ENCODE measurements around the gene WDFY4.

Gene WDFY4

DNA sequence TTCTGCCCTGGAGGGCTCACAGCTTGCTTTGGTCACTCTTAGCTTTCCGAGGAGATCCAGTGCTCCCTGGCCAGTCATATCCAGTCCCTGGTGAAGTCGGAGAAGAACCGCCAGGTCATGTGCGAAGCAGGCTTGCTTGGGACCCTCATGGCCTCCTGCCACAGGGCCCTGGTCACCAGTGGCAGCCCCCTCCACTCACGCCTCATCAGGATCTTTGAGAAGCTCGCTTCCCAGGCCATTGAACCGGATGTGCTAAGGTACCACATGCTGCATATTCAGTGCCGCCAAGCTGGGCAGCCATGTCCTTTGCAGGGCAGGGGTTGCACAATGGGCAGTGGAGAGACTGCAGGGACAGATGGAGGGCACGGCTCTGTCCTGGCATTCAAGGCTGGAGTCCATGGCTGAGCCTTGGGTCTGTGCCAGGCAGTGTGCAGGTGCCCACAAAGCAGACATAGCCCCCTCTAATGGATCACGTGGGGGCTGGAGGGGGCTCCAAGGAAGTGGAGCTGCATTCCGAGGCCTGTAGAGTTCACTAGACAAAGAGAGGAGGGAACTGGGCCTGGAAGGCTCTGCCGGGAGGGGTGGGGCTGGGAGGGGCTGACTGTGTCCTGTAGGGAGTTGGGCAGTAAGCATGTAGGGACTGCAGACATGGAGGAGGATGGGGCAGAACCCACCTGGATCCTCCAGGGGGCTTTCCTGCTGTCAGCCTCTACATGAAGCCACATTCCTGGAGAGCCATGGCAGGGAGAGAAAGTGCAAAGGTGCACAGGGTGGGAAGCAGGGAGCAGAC, 89.9 kb downstream of the WDFY4 start:
- DNase-seq: no peak

DNA sequence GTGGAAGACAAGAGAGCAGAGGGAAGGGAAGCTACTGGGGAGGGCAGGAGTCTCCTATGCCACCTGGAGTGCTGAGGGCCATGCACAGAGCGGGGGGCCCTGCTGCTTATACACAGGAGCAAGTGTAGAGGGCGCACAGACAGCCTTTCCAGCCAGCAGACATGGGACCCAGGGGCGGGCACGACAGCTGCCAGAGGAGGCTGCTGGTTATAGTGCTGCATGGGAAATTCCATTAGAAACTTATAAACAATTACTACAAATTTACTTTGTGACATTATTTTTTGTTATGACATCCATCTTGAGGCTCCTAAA, 90.5 kb downstream of the WDFY4 start:
- DNase-seq: no peak

DNA sequence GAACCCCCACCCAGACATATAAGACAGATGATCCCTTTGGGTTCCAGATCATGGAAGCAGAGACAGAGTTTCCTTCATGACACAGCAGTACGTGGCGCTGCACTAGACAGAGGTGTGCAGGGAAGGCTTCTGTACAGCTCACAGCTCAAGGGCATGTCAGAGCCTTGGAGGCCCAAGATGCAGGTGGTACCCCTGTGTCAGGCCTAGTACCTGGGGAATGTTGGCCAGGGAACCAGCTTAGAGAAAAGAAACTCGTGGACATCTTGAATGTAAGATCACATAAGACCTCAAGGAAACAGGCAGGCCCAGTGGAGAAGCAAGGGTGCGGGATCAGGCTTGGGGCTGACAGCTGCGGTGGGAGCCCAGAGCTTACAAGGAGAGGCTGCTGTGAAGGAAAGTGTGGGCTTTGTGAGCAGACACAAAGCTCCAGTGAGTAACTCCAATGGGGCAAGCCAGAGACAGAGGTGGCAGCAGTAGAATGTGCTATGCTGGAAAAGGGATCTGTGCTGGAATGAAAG, 91.4 kb downstream of the WDFY4 start:
- DNase-seq: no peak

DNA sequence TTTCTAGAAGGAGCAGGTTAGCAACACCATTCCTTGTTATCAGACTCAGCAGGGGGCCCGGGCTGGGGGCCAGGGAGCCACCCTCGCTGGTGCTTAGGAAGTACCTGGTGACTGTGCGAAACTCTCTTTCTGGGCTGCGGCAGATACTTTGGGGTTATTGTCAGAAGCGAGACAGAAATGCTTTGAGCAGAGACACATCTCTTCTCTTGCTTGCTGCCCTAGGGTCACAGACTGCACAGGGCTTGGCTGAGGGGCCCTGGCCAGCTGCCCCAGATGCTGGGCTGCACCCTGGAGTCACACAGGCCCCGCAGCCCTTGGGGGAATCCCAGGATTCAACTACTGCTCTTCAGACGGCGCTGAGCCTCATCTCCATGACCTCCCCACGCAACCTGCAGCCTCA, 91.9 kb downstream of the WDFY4 start:
- no peak for DNase-seq

DNA sequence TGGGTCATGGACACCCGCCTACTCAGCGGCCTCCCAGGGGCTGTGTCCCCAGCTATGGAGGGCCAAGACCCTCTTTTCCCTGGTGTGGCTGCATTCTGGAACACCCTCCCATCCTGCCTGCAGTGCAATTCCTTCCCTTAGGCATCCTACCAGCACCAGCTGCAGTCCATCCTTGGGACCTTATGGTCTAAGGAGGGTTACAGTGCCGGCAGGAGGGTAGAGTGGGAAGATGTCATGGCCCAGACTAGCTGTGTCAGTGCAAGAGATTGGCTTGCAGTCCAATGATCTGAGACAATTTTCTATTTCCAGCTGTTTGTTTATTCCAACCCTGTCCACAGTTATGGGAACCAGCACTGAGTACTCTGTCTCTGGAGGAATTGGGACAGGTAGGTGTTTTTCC, 92.4 kb downstream of the WDFY4 start:
- DNase-seq: no peak

DNA sequence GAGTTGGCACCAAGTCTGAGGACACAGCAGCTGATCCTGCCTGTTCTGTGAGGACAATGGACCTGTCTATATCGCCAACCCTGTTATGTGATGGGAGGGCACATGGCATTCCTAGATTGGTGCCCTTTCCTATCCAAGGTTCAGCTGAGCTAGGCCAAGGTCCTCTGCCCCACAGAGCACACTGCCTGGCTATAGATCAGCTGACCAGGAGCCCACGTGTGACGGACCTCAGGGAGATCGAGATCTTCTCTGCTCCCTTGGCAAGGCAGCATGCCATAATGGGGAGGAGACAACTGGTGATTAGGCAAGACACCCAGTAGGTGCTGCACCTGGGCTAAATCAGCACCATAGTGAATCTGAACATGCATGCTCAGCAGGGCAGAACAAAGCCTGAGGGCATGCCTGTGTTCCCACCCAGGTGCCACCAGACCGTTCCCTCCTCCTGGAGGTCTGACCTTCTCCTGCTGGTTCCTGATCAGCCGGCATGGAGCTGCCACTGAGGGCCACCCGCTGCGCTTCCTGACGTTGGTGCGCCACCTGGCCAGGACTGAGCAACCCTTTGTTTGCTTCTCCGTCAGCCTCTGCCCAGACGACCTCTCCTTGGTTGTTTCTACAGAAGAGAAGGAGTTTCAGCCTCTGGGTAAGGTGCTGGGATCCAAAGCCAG, 93.7 kb downstream of the WDFY4 start:
- no peak for DNase-seq

DNA sequence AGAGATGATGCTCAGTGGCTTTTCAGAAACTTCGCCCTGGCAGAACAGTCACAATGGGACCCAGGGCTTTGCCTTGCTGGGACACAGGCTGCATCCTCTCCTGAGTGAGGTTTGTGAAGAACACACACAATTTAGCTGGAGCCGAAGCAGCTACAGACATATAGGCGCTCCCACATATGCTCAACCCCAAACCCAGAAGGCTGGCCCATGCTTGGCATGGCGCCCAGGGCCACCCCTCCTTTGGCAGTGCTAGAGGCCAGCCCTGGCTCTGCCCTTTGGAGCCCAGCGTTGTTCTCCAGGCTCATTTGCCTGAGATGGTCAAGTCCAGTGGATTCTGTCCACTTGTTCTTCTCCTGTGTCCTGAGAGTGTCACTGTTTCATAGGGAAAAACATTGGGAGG, 94.4 kb downstream of the WDFY4 start:
- DNase-seq: no peak

DNA sequence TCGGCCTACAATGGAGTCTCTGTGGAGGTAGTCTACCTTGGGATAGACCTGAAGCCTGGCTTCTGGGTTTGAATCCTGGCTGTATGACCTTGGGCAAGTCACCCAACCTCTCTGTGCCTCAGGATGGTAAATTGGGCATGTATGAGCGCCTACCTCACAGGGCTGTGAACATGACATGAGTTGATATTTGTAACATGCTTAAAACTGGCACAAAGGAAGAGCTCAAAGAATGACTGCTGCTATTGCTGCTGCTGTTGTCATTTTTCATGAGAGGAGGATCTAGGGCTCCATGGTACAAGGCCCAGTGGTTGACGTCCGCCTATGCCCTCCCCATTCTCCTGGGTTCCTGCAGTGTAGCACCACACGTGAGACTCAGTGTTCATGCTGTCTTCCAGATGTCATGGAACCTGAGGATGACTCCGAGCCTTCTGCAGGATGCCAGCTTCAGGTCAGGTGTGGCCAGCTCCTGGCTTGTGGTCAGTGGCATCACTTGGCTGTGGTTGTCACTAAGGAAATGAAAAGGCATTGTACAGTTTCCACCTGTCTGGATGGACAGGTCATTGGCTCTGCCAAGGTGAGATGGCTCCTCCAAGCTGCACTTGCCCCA, 95.0 kb downstream of the WDFY4 start:
- no peak for DNase-seq

DNA sequence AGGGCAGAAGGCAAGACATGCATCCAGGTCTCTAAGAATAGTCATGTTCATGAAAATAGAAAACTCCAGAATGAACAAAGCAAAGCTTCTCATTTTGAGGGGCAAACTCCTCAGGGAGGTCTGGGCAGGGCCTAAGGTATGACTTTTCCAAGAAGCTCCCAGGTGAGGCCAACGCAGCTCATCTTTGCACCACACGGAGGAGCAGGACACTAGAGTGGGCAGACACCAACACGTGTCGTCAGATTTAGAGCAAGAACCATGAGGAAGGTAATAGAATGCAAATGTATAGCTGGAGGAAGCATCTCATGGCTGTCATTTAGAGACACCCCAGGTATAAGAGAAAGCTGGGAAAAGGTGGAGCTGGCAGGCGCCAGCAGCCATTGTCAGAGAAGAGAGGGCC, 95.7 kb downstream of the WDFY4 start:
- DNase-seq: no peak

DNA sequence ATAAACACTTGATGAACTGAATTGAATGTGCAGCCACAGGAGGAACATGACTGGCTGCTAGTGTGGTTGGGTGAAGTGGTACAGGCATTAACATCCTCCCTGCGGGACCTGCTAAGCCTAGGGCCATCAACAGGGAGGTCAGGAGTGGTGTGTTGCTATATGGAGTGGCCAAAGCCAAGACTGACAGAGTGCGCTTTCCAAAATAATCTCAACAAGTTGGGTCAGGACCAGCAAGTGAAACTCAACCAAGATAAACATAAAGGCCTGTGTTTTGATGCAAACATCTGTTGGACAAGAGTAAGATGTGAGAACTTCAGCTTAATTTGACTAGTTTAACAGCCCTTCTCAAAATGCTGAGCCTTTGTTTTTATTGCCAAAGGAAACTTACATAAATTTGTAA, 97.7 kb downstream of the WDFY4 start:
- no peak for DNase-seq

DNA sequence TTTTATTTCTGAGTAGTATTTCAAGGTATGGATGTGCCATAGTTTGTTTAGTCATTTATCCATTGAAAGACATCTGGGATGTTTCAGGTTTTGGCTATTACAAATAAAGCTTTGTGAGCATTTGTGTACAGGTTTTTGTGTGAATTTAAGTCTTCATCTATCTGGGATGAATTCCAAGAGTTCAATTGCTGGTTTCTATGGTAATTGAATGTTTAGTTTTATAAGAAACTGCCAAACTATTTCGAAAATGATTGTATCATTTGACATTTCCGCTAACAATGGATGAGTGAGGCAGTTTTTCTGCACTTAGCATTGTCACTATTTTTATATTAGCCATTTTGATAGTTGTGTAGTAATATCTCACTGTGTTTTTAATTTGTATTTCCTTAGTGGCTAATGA, 99.4 kb downstream of the WDFY4 start:
- DNase-seq: no peak

DNA sequence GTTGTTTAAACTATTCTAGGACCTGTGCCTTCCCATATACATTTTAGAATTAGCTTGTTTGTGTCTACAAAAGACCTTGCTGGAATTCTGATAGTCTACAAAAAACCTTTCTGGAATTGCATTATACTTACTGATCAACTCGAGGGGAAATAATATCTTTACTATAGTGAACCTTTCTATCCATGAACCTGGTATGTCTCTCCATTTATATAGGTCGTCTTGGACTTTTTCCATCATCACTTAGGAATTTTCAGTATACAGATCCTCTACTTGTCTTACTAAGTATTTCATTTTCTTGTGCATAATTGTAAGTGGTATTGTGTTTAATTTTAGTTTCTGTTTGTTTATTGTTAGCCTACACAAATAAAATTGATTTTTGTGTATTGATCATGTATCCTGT, 101.1 kb downstream of the WDFY4 start:
- no peak for DNase-seq

DNA sequence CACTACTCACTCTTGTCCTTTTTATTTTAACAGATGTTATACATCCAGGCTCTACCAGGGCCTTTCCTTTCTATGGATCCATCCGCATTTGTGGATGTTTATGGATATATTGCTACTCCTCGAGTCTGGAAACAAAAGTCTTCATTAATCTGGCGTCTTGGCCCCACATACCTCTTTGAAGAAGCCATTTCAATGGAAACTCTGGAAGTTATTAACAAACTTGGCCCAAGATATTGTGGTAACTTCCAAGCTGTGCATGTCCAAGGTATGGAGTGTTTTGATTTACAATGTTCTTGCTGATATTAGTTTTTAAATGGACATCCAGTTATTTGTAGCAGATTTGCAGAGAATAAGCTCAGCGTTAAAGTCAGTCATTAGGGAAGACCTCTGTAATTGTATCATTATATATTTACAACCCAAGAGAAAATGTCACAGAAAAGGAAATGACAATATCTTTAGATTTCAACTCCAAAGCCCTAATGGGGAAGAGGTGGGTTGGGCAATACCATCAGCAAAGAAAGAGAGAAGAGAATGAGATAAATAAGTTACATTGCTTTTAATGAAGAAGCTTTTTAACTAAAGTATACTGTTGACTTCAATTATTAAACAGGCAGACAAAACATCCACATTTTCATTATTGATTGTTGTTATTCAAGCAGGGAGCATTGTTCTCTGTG, 102.1 kb downstream of the WDFY4 start:
- no peak for DNase-seq

DNA sequence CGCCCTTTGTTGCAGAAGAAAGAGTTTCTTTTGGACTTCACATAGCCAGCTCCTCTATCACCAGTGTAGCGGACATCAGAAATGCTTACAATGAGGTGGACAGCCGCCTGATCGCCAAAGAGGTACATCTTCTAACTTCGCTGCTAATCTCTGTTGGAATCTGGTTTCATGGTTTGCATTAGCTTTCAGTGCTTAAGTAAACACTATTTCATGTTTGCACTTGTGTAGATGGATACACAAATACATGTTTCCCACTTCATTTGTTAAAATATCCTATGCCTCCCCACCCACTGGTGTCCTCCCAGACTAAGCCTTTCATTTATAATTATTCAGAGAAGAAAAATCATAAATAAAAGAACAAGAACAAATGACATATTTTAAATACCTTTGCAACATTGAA, 103.9 kb downstream of the WDFY4 start:
- DNase-seq: no peak

DNA sequence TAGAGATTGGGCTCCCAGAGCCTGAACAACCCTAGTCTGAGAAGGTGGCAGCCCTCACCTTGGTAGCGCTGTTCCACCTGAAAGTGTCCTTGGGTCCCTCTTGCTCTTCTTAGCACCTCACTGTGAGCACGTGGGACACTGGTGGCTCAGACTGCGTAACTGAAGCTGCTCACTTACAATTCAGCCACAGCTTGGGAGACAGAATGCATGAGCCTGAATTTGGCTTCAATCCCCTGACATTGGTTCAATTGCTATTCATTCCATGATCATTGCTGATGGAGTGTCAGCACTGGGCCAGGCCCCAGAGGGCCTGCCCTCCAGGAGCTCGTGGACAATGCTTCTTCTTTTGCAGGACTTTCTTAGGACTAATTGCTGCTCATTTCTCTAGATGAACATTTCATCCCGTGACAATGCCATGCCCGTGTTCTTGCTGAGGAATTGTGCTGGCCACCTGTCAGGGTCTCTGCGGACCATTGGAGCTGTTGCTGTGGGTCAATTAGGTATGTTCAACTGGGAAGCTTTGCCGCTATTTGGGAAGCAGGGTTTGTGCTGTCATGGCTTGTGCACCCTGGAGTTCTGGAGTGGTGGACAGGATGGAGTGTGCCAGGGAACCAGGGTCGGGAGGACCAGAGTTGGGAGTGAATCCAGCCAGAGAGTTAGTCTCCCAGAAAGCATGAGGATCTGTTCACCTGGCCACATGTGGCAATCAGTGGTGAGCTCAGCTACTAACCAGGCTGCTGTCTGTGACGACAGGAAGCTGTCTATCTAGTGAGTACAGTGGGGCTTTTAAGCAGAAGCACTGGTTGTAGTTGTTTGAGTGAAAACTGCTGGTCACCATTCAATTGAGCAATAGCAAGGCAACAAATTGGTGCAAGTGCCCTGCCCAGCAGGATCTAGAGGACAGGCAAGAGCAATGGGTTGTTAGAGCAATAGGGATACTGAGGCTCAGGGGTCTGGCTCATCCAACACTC, 105.1 kb downstream of the WDFY4 start:
- no peak for DNase-seq

DNA sequence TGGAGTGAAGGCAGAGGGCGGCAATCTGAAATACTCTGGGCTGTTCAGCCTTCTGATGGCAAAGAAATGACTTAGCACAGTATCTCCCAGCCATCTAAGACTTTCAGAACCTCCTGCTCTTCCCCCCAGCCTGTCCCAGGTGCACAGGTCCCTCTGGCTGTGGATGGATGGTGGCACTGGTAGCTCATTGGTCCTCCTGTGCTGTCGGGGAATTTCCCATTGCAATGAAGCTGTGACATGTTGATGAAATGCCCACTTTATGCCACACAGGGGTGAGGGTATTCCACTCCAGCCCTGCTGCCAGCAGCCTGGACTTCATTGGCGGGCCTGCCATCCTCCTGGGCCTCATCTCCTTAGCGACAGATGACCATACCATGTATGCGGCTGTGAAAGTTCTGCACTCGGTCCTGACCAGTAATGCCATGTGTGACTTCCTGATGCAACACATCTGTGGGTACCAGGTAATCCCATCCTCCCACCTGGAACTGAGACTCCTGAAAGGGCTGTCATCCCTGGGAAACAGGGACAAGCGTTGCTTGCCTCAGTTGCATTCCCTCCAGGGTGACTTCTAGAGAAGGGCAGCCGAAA, 105.9 kb downstream of the WDFY4 start:
- DNase-seq: no peak

DNA sequence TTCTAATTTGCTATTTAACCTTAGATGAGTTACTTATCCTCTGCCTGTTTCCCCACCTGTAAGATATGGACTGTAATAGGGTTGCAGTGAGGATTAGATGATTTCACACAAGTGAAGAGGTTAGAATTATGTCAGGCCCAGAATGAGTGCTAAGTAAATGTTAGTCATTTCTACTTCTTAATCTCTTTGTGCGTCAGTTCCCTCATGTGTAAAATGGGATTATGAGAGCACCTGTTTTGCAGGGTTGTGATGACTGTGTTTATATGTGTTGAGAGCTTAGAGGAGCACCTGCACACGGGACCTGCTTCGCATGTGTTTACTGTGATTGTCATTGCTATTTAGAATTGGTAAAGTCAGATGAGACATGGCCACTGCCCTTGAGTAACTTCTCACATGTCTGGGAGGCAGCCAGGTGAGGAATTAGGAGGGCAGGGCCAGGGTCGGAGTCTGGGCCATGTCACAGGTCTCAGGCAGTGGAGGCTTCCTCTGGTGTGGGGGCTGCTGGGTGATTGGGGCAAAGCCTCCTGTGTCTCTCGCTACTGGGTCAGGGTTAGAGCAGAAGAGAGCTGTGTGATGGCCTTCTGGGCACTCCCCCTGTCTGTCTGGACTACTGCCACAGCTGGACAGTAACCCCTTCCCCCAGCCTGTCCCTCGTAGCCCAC, 106.7 kb downstream of the WDFY4 start:
- no peak for DNase-seq

DNA sequence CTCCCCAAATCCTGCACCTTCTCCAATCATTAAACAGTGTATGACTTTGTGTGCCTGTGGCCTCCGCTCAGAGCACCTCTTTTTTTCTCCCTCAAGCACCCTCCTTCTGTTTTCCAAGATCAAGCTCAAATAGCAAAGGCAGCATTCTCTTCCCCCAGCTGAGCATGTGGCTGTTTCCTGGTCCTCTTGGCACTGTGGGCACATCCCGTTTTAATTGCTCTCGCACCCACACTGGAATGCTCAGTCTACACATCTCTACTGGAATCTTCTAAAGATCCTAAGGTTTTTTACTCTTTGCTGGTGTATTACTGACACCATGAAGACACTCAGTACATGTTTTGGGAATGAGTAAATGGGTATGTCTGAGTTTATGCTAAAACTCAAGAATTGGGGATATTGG, 107.4 kb downstream of the WDFY4 start:
- no peak for DNase-seq

DNA sequence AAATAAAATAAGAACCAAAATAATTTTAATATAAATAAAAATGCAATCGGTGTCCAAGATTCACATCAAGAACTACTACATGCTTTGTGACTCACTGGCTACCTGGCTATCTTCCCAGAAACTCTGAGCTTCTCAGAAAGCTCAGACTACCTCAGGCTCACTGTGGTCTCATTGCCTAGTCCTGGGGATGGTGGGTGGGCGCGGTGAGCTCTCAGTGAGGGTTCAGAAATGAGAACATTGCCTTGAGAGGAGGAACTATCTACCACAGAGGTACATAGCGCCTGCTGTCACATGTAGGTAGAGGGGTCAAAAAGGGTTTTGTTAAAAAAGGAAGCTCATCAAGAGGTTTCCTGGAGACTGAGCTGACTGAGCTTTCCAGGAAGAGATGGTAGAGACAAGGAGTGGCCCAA, 108.0 kb downstream of the WDFY4 start:
- no peak for DNase-seq

DNA sequence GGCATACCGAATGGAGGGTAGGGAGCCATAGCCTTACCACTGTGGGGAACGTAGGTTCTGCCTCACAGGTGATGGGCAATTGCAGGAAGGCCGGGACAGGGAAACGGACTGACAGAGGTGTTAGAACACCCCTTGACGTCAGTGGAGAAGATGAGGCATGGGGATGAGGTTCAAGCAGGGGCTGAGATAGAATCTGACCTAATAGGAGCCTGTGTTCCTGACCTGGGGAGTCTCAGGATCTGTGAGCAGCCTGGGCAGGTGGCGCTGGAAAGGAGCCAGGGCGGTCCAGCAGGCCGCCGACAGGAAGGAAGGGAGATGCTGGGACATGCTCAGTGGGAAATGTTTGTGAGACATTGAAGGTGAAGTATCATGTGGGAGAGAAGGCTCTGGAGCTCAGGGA, 109.4 kb downstream of the WDFY4 start:
- DNase-seq: no peak

DNA sequence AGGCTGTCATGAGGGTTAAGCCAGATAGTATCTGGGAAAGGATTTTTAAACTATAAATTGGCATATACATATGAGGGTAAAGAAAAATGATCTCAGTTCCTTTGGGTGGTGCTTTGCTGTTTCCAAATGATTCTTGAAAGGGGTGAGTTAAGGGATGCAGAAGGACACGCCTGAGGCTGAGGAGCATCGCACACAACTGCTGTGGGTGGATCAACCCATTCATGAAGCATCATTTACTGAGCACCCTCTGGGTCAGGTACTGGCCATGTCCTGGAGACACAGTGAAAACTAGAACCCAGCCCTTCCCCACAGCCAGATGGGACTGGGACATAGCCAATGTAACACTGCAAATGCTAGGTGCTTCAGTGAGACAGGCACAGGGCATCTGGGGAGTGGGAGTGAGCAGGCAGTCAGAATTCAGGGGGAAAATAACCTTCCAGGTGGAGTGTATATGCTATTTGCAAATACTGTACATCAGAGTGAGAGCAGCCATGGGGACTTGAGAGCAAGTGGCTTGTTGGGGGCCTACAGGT, 112.1 kb downstream of the WDFY4 start:
- DNase-seq: no peak

Measured in CD4-positive, alpha-beta T cell treated with Interleukin-17A for 1 hour (primary cell).